Lung (tissue), 12 donors: Measurements from ENCODE around the gene NRROS. TPM values are rescaled to one million over a fixed set of nuclear protein-coding genes. Genes with fewer than 3 reads are reported as not detected.

Source experiments
- ATAC-seq: fragments of 200-7000 bp; cut with Tn5 transposase; one replicate; pipeline ENCODE4 v1.9.1; 2020; ENCODE audit warnings: moderate number of reproducible peaks; ENCODE audit not compliant: insufficient read depth, low FRiP score
- DNase-seq, 3 donors: peaks; one replicate each; pipeline ENCODE4 v3.0.0-alpha.2; 2013 to 2017
- H3K27ac ChIP-seq, 2 donors: one replicate each; pipeline ENCODE4 v1.5.1; 2013; ENCODE audit warnings: mild to moderate bottlenecking in 2 of 2, moderate library complexity in 2 of 2, control low read depth in 1 of 2, inconsistent platforms in 1 of 2, low read depth in 1 of 2, low read length in 1 of 2
- H3K27me3 ChIP-seq, 3 donors: one replicate each; pipeline ENCODE4 v1.5.1; 2013; ENCODE audit warnings: low read length in 2 of 3; ENCODE audit not compliant: control insufficient read depth in 3 of 3, insufficient read depth in 3 of 3
- H3K36me3 ChIP-seq, 4 donors: one replicate each; pipeline ENCODE4 v1.5.1; 2013; ENCODE audit warnings: low read length in 4 of 4, mild to moderate bottlenecking in 1 of 4, moderate library complexity in 1 of 4; ENCODE audit not compliant: control insufficient read depth in 4 of 4, insufficient read depth in 4 of 4
- H3K4me1 ChIP-seq, 5 donors: one replicate each; pipeline ENCODE4 v1.5.1; 2013; ENCODE audit warnings: low read length in 5 of 5, mild to moderate bottlenecking in 2 of 5, moderate library complexity in 1 of 5; ENCODE audit not compliant: control insufficient read depth in 5 of 5, insufficient read depth in 5 of 5
- H3K4me3 ChIP-seq: one replicate; pipeline ENCODE4 v1.5.1; 2013; ENCODE audit warnings: mild to moderate bottlenecking, control low read depth, moderate library complexity
- H3K9ac ChIP-seq, 2 donors: one replicate each; pipeline ENCODE4 v1.5.1; 2013; ENCODE audit warnings: low read length in 2 of 2, control low read depth in 1 of 2; ENCODE audit not compliant: insufficient read depth in 1 of 2
- H3K9me3 ChIP-seq, 4 donors: one replicate each; pipeline ENCODE4 v1.5.1; 2013; ENCODE audit warnings: low read length in 3 of 4, mild to moderate bottlenecking in 1 of 4, moderate library complexity in 1 of 4; ENCODE audit not compliant: control insufficient read depth in 4 of 4, insufficient read depth in 3 of 4
- WGBS, 2 donors: extraction: QIAGEN DNeasy Blood & Tissue Kit; methylation state at CpG; one replicate each; pipeline ENCODE4 v1.1.7; 2013; 5-methylcytosine and 5-hydroxymethylcytosine counted together
- polyA plus RNA-seq, 2 donors: library from polyadenylated mRNA; stranded (reverse); fragments of 200-250 nt; gene quantifications; one replicate each; pipeline ENCODE4 v1.2.1, GENCODE V29; 2013
- total RNA-seq, 2 donors: library from RNA; depleted of rRNA in 1 of 2; stranded (reverse); fragments of >200 nt in 1 of 2; gene quantifications; one replicate each; pipeline ENCODE4 v1.2.1, GENCODE V29; 2014 to 2021
- TF ChIP-seq, protein P1 (sequence below): IDR thresholded peaks from 2 replicates; pipeline ENCODE4 v1.5.1; 2012; ENCODE audit warnings: mild to moderate bottlenecking; ENCODE audit errors: control extremely low read depth, extremely low read depth
- donor health status: control.
- donor health status: control.
- donor health status: Bipolar disorder and iron deficiency.
- donor health status: healthy.
- donor health status: DM: yes; HTN: yes; CAD: no.

NRROS gene
- total and polyA plus RNA-seq, 4 donors, result 6.6 to 17.6 (median 13.0) TPM

- ATAC-seq (no peak), DNase-seq (no peak)
- H3K36me3 ChIP-seq, result peaks cover 0 to 21% (median 0%) of the 10 kb centered on the region in 4 donors
- no peak overlapping the region for H3K27ac ChIP-seq
- 66 to 74% methylated on average over 15 of the region's 15 CpGs for WGBS, 2 donors
- H3K9me3 ChIP-seq, result peaks cover 0 to 2% (median 0%) of the 10 kb centered on the region in 4 donors
- TF ChIP-seq, protein P1, sequence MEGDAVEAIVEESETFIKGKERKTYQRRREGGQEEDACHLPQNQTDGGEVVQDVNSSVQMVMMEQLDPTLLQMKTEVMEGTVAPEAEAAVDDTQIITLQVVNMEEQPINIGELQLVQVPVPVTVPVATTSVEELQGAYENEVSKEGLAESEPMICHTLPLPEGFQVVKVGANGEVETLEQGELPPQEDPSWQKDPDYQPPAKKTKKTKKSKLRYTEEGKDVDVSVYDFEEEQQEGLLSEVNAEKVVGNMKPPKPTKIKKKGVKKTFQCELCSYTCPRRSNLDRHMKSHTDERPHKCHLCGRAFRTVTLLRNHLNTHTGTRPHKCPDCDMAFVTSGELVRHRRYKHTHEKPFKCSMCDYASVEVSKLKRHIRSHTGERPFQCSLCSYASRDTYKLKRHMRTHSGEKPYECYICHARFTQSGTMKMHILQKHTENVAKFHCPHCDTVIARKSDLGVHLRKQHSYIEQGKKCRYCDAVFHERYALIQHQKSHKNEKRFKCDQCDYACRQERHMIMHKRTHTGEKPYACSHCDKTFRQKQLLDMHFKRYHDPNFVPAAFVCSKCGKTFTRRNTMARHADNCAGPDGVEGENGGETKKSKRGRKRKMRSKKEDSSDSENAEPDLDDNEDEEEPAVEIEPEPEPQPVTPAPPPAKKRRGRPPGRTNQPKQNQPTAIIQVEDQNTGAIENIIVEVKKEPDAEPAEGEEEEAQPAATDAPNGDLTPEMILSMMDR, result no peak
- H3K9ac ChIP-seq, result no peak overlapping the region
- H3K27me3 ChIP-seq, result no peaks in the 10 kb centered on the region
- no peak overlapping the region for H3K4me3 ChIP-seq
- peaks cover 0 to 8% (median 0%) of the 10 kb centered on the region in 5 donors for H3K4me1 ChIP-seq
Observed at GRCh38 chr3:196662711-196663571, 23.4 kb downstream of the NRROS start.

DNA sequence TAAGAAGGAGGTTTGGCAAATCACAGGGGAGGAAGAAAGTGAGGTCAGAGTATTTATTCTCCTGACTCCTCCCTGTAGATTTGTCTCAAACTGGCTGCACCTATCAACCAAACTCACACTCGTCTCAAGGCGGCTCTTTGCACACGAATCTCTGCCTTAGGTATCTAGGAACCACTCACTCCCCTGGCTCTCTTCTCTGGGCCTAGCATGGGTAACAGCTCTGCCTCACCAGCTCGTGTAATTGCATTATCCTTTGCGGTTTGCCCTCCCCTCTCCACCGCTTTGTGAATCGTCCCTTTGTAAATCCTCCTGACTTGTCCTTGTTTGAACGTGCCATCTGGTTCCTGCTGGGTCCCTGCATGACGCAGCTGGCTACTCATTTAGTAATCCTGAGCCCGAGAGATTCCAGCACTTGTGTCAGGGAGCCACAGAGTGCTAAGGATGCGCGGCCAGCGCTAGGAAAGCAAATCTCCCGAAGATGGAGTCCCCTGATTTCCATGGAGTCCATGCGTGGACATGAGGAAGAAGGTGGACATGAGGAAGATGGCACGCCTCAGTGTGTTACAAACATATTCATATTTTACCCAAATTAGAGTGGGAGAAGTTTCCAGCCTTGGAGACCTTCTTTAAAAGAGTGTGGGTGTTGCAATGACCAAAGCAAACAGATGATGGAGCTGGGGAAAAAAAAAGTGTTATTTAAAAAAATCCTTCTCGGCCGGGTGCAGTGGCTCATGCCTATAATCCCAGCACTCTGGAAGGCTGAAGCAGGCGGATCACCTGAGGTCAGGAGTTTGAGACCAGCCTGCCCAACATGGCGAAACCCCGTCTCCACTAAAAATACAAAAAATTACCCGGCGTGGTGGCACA, 26.7 kb downstream of the NRROS start:
- Histone ChIP-seq H3K27ac (no peak overlapping the region), H3K36me3 (peaks cover 0 to 4% (median 0%) of the 10 kb centered on the region in 4 donors), H3K4me1 (peaks cover 0 to 8% (median 0%) of the 10 kb centered on the region in 5 donors), H3K9ac (no peak overlapping the region), H3K27me3 (no peaks in the 10 kb centered on the region), H3K9me3 (peaks cover 0 to 2% (median 0%) of the 10 kb centered on the region in 4 donors), H3K4me3 (no peak overlapping the region)
- DNase-seq (peak in 2 of 3 donors; percentile 15 to 29), ATAC-seq (no peak)
- TF ChIP-seq, protein P1, result no peak
- WGBS, 2 donors, result 63 to 70% methylated on average over 23 of the region's 23 CpGs

GRCh38 chr3:196667056-196667825, 27.7 kb downstream of the NRROS start:
- no peak overlapping the region for H3K27ac ChIP-seq
- no peak overlapping the region for H3K4me3 ChIP-seq
- 90% methylated on average over 14 of the region's 14 CpGs for WGBS, 2 donors
- TF ChIP-seq, protein P1, result no peak
- peaks cover 0 to 8% (median 0%) of the 10 kb centered on the region in 5 donors for H3K4me1 ChIP-seq
- ATAC-seq (no peak), DNase-seq (no peak)
- H3K9ac ChIP-seq, result no peak overlapping the region
- no peaks in the 10 kb centered on the region for H3K27me3 ChIP-seq
- no peaks in the 10 kb centered on the region for H3K36me3 ChIP-seq
- peaks cover 0 to 2% (median 0%) of the 10 kb centered on the region in 4 donors for H3K9me3 ChIP-seq
